Glutamatergic neuron (in vitro differentiated cells): ENCODE measurements around the gene PYGB. TPM values are rescaled to one million over a fixed set of nuclear protein-coding genes. Genes with fewer than 3 reads are reported as not detected.

Experiments
- DNase-seq: peaks from one replicate; pipeline ENCODE4 v3.0.0; 2022
- H3K27ac Mint-ChIP-seq: one replicate; pipeline ENCODE4 v1.8.0; 2020; ENCODE audit warnings: mild to moderate bottlenecking, mixed read lengths, inconsistent platforms; ENCODE audit not compliant: unreplicated experiment
- H3K27me3 Mint-ChIP-seq: one replicate; pipeline ENCODE4 v1.8.0; 2020; ENCODE audit warnings: mild to moderate bottlenecking, moderate library complexity, mixed read lengths, inconsistent platforms; ENCODE audit not compliant: unreplicated experiment
- H3K36me3 Mint-ChIP-seq: one replicate; pipeline ENCODE4 v1.8.0; 2020; ENCODE audit warnings: mild to moderate bottlenecking, mixed read lengths, inconsistent platforms; ENCODE audit not compliant: unreplicated experiment
- H3K4me1 Mint-ChIP-seq: one replicate; pipeline ENCODE4 v1.8.0; 2020; ENCODE audit warnings: mild to moderate bottlenecking, low read depth, mixed read lengths, inconsistent platforms; ENCODE audit not compliant: unreplicated experiment
- H3K4me3 Mint-ChIP-seq: one replicate; pipeline ENCODE4 v1.8.0; 2020; ENCODE audit warnings: mild to moderate bottlenecking, mixed read lengths, inconsistent platforms; ENCODE audit not compliant: unreplicated experiment
- H3K9me3 Mint-ChIP-seq: one replicate; pipeline ENCODE4 v1.8.0; 2020; ENCODE audit warnings: mild to moderate bottlenecking, moderate library complexity, mixed read lengths, inconsistent platforms; ENCODE audit not compliant: unreplicated experiment
- CTCF ChIP-seq: fragments of 200-600 bp; sonication (generic); IDR thresholded peaks from one replicate; pipeline ENCODE4 v1.5.0; 2021; ENCODE audit not compliant: partially characterized antibody, unreplicated experiment
- total RNA-seq: library from RNA; stranded (reverse); fragmentation: NEBNext Ultra II Directional; extraction: Animal tissue kit (Norgen Biotek cat#: 25700); gene quantifications from one replicate; pipeline ENCODE4 v1.2.1, GENCODE V29; 2021; ENCODE audit not compliant: unreplicated experiment

The PYGB gene
- total RNA-seq, 1 donor from 2014 or later: 295 TPM

GRCh38 chr20:25277051-25277801 lies 29.3 kb downstream of the PYGB start:
- peaks cover 3% of the 10 kb centered on the region for H3K4me1 Mint-ChIP-seq
- DNase-seq: peak; percentile 7
- H3K4me3 Mint-ChIP-seq: no peak overlapping the region
- no peak overlapping the region for H3K27ac Mint-ChIP-seq
- H3K36me3 Mint-ChIP-seq: peaks cover 4% of the 10 kb centered on the region
- peaks cover 8% of the 10 kb centered on the region for H3K27me3 Mint-ChIP-seq
- H3K9me3 Mint-ChIP-seq: peaks cover 14% of the 10 kb centered on the region
- TF ChIP-seq CTCF: no peak

DNA sequence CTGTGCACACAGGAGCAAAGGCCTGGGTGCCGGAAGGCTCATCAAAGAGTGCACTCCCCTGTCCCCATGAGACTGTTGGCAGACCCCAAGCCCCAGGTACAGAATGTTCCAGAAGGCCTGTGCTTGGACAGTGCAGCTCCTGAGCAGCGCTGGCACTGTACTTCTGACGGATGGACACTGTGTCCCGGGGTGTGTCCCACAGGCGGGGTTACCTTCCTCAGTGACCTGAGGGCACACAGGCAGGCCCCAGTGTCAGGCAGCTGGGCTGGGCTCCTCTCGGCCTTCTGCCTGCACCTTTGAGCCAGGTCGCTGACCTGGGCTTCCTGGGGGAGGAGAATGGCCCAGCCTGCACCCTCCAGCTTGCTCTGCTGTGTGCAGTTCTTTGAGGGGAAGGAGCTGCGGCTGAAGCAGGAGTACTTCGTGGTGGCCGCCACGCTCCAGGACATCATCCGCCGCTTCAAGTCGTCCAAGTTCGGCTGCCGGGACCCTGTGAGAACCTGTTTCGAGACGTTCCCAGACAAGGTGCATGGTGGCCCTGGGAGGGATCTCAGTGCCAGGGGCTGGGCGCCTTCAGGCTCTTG lies 30.1 kb downstream of the PYGB start:
- Mint-ChIP-seq H3K9me3 (peaks cover 21% of the 10 kb centered on the region), H3K36me3 (peaks cover 4% of the 10 kb centered on the region), H3K27me3 (peaks cover 8% of the 10 kb centered on the region), H3K4me3 (no peak overlapping the region), H3K27ac (no peak overlapping the region), H3K4me1 (no peaks in the 10 kb centered on the region)
- no peak for TF ChIP-seq CTCF
- DNase-seq: no peak

GRCh38 chr20:25278636-25279361 lies 30.9 kb downstream of the PYGB start:
- DNase-seq: peak; percentile 7
- no peak overlapping the region for H3K4me3 Mint-ChIP-seq
- no peaks in the 10 kb centered on the region for H3K4me1 Mint-ChIP-seq
- H3K9me3 Mint-ChIP-seq: peaks cover 21% of the 10 kb centered on the region
- H3K36me3 Mint-ChIP-seq: peaks cover 4% of the 10 kb centered on the region
- no peak overlapping the region for H3K27ac Mint-ChIP-seq
- TF ChIP-seq CTCF: no peak
- H3K27me3 Mint-ChIP-seq: peaks cover 7% of the 10 kb centered on the region

GRCh38 chr20:25279403-25279802 lies 31.5 kb downstream of the PYGB start:
- no peak overlapping the region for H3K27ac Mint-ChIP-seq
- H3K36me3 Mint-ChIP-seq: no peaks in the 10 kb centered on the region

More at GRCh38 chr20:25279403-25279802, 31.5 kb downstream of the PYGB start:
- TF ChIP-seq CTCF: no peak
- H3K4me1 Mint-ChIP-seq: no peaks in the 10 kb centered on the region
- DNase-seq: no peak
- no peak overlapping the region for H3K4me3 Mint-ChIP-seq
- H3K9me3 Mint-ChIP-seq: peaks cover 17% of the 10 kb centered on the region
- H3K27me3 Mint-ChIP-seq: peaks cover 9% of the 10 kb centered on the region
